Loucy (cell line): ENCODE data around the gene INSYN2B.
"Not testable (repeated sequence)": the region's sequence is repeated elsewhere in the genome, so short reads cannot be mapped to it uniquely, and the experiment has no call there.

Source experiments
- H2AFZ ChIP-seq: fragments of 200-600 bp; sonication (generic); 2 replicates; pipeline ENCODE4 v1.6.0; 2016; ENCODE audit warnings: antibody characterized with exemption, mild to moderate bottlenecking, low read length, moderate library complexity
- H3F3A ChIP-seq: fragments of 200-600 bp; 2 replicates; pipeline ENCODE4 v1.6.0; 2016; ENCODE audit warnings: antibody characterized with exemption, low read depth, mild to moderate bottlenecking
- H3K27me3 ChIP-seq: fragments of 200-600 bp; sonication (generic); 2 replicates; pipeline ENCODE4 v1.6.1; 2014; ENCODE audit warnings: low read length, mild to moderate bottlenecking; ENCODE audit not compliant: insufficient read depth, poor library complexity, severe bottlenecking
- H3K36me3 ChIP-seq: fragments of 200-600 bp; sonication (generic); 2 replicates; pipeline ENCODE4 v1.6.1; 2016; ENCODE audit warnings: low read length; ENCODE audit not compliant: insufficient read depth
- H3K4me1 ChIP-seq: fragments of 200-600 bp; sonication (generic); 2 replicates; pipeline ENCODE4 v1.5.1; 2014; ENCODE audit warnings: low read length, mild to moderate bottlenecking; ENCODE audit not compliant: insufficient read depth, poor library complexity, severe bottlenecking
- H3K4me2 ChIP-seq: fragments of 200-600 bp; sonication (generic); 2 replicates; pipeline ENCODE4 v1.6.0; 2014; ENCODE audit warnings: antibody characterized with exemption, low read length, low read depth, mild to moderate bottlenecking; ENCODE audit not compliant: poor library complexity, severe bottlenecking
- H3K4me3 ChIP-seq: fragments of 200-600 bp; sonication (generic); 2 replicates; pipeline ENCODE4 v1.5.1; 2014; ENCODE audit warnings: low read length, mild to moderate bottlenecking, mixed read lengths; ENCODE audit not compliant: poor library complexity, severe bottlenecking
- H3K79me2 ChIP-seq: fragments of 200-600 bp; sonication (generic); 2 replicates; pipeline ENCODE4 v1.6.1; 2014; ENCODE audit warnings: low read length; ENCODE audit not compliant: insufficient read depth
- H3K9ac ChIP-seq: fragments of 200-600 bp; sonication (generic); 2 replicates; pipeline ENCODE4 v1.6.0; 2014; ENCODE audit warnings: mild to moderate bottlenecking, low read depth, low read length, moderate library complexity; ENCODE audit not compliant: poor library complexity, severe bottlenecking
- H3K9me2 ChIP-seq: fragments of 200-600 bp; sonication (generic); replicated peaks from 2 replicates; pipeline ENCODE4 v1.6.1; 2016; ENCODE audit warnings: low read depth, low read length, mixed read lengths
- H3K9me3 ChIP-seq: fragments of 200-600 bp; sonication (generic); 2 replicates; pipeline ENCODE4 v1.6.1; 2014; ENCODE audit warnings: mild to moderate bottlenecking, antibody characterized with exemption, low read length, low read depth; ENCODE audit not compliant: insufficient read depth
- H4K20me1 ChIP-seq: fragments of 200-600 bp; sonication (generic); 2 replicates; pipeline ENCODE4 v1.6.0; 2014; ENCODE audit warnings: antibody characterized with exemption, low read length, mild to moderate bottlenecking; ENCODE audit not compliant: insufficient read depth, poor library complexity, severe bottlenecking
- CTCF ChIP-seq: fragments of 200-600 bp; sonication (generic); conservative IDR thresholded peaks from 2 replicates; pipeline ENCODE4 v1.5.1; 2014; ENCODE audit warnings: mild to moderate bottlenecking, antibody characterized with exemption, low read length
- EZH2phosphoT487 ChIP-seq: fragments of 200-600 bp; IDR thresholded peaks from 2 replicates; pipeline ENCODE4 v1.6.1; 2018; ENCODE audit warnings: antibody characterized with exemption, mild to moderate bottlenecking, moderate library complexity, borderline replicate concordance

INSYN2B gene

GRCh38 chr5:169838688-169839087 lies 141.6 kb downstream of the INSYN2B start:
- no peaks in the 10 kb centered on the region for H3K27me3 ChIP-seq
- no peak overlapping the region for H2AFZ ChIP-seq
- TF ChIP-seq EZH2phosphoT487 (no peak), CTCF (no peak)
- no peaks in the 10 kb centered on the region for H3K4me1 ChIP-seq
- H4K20me1 ChIP-seq = no peaks in the 10 kb centered on the region
- H3K79me2 ChIP-seq = no peaks in the 10 kb centered on the region
- peaks cover 32% of the 10 kb centered on the region; the same call in 1 of the 2 replicates for H3K36me3 ChIP-seq
- H3K9me3 ChIP-seq = no peaks in the 10 kb centered on the region
- H3K9me2 ChIP-seq = no peaks in the 10 kb centered on the region
- H3K4me3 ChIP-seq = no peak overlapping the region
- H3K4me2 ChIP-seq = no peak overlapping the region
- H3K9ac ChIP-seq = no peak overlapping the region
- no peaks in the 10 kb centered on the region for H3F3A ChIP-seq

GRCh38 chr5:169837686-169838085 lies 142.6 kb downstream of the INSYN2B start:
- Histone ChIP-seq H2AFZ (no peak overlapping the region), H3K4me1 (peaks cover 4% of the 10 kb centered on the region), H3K79me2 (no peaks in the 10 kb centered on the region), H3K4me3 (no peak overlapping the region), H3F3A (no peaks in the 10 kb centered on the region), H3K9me2 (no peaks in the 10 kb centered on the region), H4K20me1 (no peaks in the 10 kb centered on the region), H3K4me2 (no peak overlapping the region), H3K27me3 (no peaks in the 10 kb centered on the region), H3K36me3 (peaks cover 27% of the 10 kb centered on the region; the same call in 1 of the 2 replicates), H3K9me3 (no peaks in the 10 kb centered on the region), H3K9ac (no peak overlapping the region)
- TF ChIP-seq CTCF = no peak
- TF ChIP-seq EZH2phosphoT487 = no peak

- Histone ChIP-seq H2AFZ (no peak overlapping the region), H3K27me3 (no peaks in the 10 kb centered on the region), H4K20me1 (no peaks in the 10 kb centered on the region), H3K9me2 (no peaks in the 10 kb centered on the region), H3K4me2 (no peak overlapping the region), H3K4me1 (peaks cover 9% of the 10 kb centered on the region), H3K4me3 (no peak overlapping the region), H3K9ac (no peak overlapping the region), H3K79me2 (no peaks in the 10 kb centered on the region), H3K9me3 (no peaks in the 10 kb centered on the region), H3K36me3 (peaks cover 21% of the 10 kb centered on the region; the same call in 1 of the 2 replicates), H3F3A (no peaks in the 10 kb centered on the region)
- no peak for TF ChIP-seq EZH2phosphoT487
- TF ChIP-seq CTCF = no peak
These were observed 143.3 kb downstream of the INSYN2B start for GRCh38 chr5:169836835-169837536.

GRCh38 chr5:169834540-169834939 lies 145.8 kb downstream of the INSYN2B start:
- not testable (repeated sequence) for H4K20me1 ChIP-seq

GRCh38 chr5:169833681-169834292 lies 146.5 kb downstream of the INSYN2B start:
- H2AFZ ChIP-seq, H4K20me1 ChIP-seq, H3F3A ChIP-seq, H3K4me2 ChIP-seq, H3K79me2 ChIP-seq, H3K9me3 ChIP-seq, H3K4me3 ChIP-seq, H3K36me3 ChIP-seq, H3K9me2 ChIP-seq, H3K9ac ChIP-seq, H3K4me1 ChIP-seq, H3K27me3 ChIP-seq: not testable (repeated sequence)

More at GRCh38 chr5:169834540-169834939, 145.8 kb downstream of the INSYN2B start:
- not testable (repeated sequence) for H3K9me3 ChIP-seq, H2AFZ ChIP-seq, H3K4me3 ChIP-seq, H3K27me3 ChIP-seq, H3K9ac ChIP-seq, H3K79me2 ChIP-seq, H3K4me1 ChIP-seq, H3K36me3 ChIP-seq, H3F3A ChIP-seq, H3K4me2 ChIP-seq, H3K9me2 ChIP-seq
